Stimulated activated CD4-positive, alpha-beta T cell treated with anti-CD3 and anti-CD28 coated beads, Interleukin-4, amount 100 ng/mL, for 24 hours (primary cell): Measurements from ENCODE around the gene PRAMEF15.
"Not testable (repeated sequence)": the region's sequence is repeated elsewhere in the genome, so short reads cannot be mapped to it uniquely, and the experiment has no call there.

ENCODE experiments used
- DNase-seq: peaks from one replicate; pipeline ENCODE4 v3.0.0-alpha.2; 2020

The PRAMEF15 gene

GRCh38 chr1:13315281-13315680 is at the start of gene PRAMEF15:
PRAMEF15 (plus strand) TSS chr1:13315581; CDS start chr1:13318408, 2,827 bp downstream.
- DNase-seq: not testable (repeated sequence)

GRCh38 chr1:13277016-13277415 is 38.4 kb upstream of the PRAMEF15 start:
- DNase-seq: not testable (repeated sequence)

- not testable (repeated sequence) for DNase-seq
Measured at GRCh38 chr1:13279617-13280016, 35.8 kb upstream of the PRAMEF15 start.

DNA sequence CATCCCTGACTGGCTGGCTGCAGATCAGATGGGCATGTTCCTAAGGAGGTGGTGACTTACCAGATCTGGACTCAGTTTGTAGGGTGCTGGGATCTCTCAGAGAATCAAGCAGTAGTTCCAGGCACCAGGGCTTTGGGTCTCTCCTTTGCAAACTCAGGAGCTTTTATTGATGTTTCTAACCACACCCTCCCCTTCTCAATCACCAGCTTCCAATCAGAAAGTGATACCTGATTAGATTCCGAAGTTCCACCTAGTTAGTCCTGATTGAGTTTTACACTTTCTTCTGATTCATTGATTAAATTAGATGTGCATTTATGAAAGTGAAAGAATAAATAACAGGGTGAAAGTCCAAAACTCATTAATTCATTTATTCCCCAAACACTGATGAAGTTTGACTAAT is 30.3 kb upstream of the PRAMEF15 start, which contains the start of gene PRAMEF8:
Gene PRAMEF8, minus strand, starts transcription at position 101 of the 400 bp plus-strand sequence. CDS start 1,046 bp downstream, outside the sequence.
- DNase-seq: not testable (repeated sequence)

- DNase-seq: not testable (repeated sequence)
Measured at GRCh38 chr1:13289030-13289429, 26.4 kb upstream of the PRAMEF15 start.

GRCh38 chr1:13297216-13297931 is 18.0 kb upstream of the PRAMEF15 start:
- not testable (repeated sequence) for DNase-seq

- DNase-seq: not testable (repeated sequence)
Measured at GRCh38 chr1:13298699-13299098, 16.7 kb upstream of the PRAMEF15 start.

- DNase-seq: not testable (repeated sequence)
Measured at GRCh38 chr1:13302197-13302596, 13.2 kb upstream of the PRAMEF15 start.

GRCh38 chr1:13303239-13303638 is 12.1 kb upstream of the PRAMEF15 start, which contains the start of gene PRAMEF33:
PRAMEF33 (plus strand) TSS chr1:13303539; CDS start chr1:13305955, 2,416 bp downstream.
- not testable (repeated sequence) for DNase-seq

DNA sequence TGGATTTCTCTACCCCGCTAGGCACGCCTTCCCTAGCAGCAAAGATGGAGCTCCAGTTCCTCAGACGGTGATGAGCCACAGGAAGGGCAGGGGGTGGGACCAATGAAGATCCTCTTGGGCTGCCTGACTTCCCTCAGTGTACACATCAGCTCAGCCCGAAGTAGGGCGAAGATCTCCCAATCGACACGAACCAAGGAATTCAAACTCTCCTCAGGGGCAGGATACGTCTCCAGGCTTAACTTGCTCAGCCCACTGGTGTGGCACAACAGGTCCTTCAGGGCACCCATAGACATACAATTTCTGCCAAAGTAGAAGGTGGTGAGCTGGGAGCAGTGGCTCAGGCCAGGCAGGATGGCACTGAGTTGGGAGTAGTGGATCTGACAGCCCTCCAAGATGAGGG is 27.1 kb downstream of the PRAMEF15 start:
- not testable (repeated sequence) for DNase-seq

GRCh38 chr1:13347034-13347433 is 31.7 kb downstream of the PRAMEF15 start, which contains the start of gene PRAMEF14:
PRAMEF14 (minus strand) TSS chr1:13347134; CDS start chr1:13345314, 1,820 bp downstream.
- DNase-seq: not testable (repeated sequence)

GRCh38 chr1:13353476-13353875 is 38.1 kb downstream of the PRAMEF15 start:
- not testable (repeated sequence) for DNase-seq

GRCh38 chr1:13354475-13354874 is 39.1 kb downstream of the PRAMEF15 start:
- DNase-seq: not testable (repeated sequence)

- peak; percentile 34 for DNase-seq
Measured at GRCh38 chr1:13356774-13357173, 41.4 kb downstream of the PRAMEF15 start.

- DNase-seq: not testable (repeated sequence)
Measured at GRCh38 chr1:13362364-13362763, 47.0 kb downstream of the PRAMEF15 start.

DNA sequence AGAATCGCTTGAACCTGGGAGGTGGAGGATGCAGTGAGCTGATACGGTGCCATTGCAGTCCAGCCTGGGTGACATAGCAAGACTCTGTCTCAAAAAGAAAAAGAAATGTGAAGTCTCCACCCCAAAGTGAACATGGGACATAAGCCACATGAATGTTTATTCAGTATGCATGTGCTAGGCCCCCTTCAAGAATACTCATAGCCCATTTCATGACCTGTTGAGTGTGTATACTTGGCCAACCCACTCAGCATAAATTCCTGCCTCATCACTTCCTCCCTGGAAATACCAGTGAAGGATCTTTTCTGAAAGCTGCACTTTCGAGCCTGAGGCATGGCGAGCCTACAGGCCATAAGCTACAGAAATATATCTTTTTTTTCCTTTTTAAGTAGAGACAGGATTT is 49.5 kb downstream of the PRAMEF15 start:
- not testable (repeated sequence) for DNase-seq

- not testable (repeated sequence) for DNase-seq
Measured at GRCh38 chr1:13366536-13366935, 51.2 kb downstream of the PRAMEF15 start.

GRCh38 chr1:13368544-13368943 is 53.2 kb downstream of the PRAMEF15 start:
- peak; percentile 8 for DNase-seq
